Mucosa of gallbladder (tissue), 1 donor: ENCODE data around the gene DDX60. TPM values are rescaled to one million over a fixed set of nuclear protein-coding genes. Genes with fewer than 3 reads are reported as not detected.
"Not testable (repeated sequence)": the region's sequence is repeated elsewhere in the genome, so short reads cannot be mapped to it uniquely, and the experiment has no call there.

Experiments
- DNase-seq: peaks from one replicate; pipeline ENCODE4 v3.0.0-alpha.2; 2020; ENCODE audit warnings: low spot score
- total RNA-seq: library from RNA; stranded (reverse); gene quantifications from one replicate; pipeline ENCODE4 v1.2.1, GENCODE V29; 2021
- donor health status: DM: no; HTN: no; CAD: no.

The DDX60 gene
- total RNA-seq, 1 donor from 2014 or later: 19.6 TPM

GRCh38 chr4:168291242-168291641 is 27.3 kb downstream of the DDX60 start:
- no peak for DNase-seq

GRCh38 chr4:168285850-168286249 is 32.7 kb downstream of the DDX60 start:
- DNase-seq: not testable (repeated sequence)

GRCh38 chr4:168279556-168279955 is 39.0 kb downstream of the DDX60 start:
- DNase-seq: no peak

- DNase-seq: no peak
Observed at GRCh38 chr4:168275836-168276235, 42.7 kb downstream of the DDX60 start.

GRCh38 chr4:168274871-168275270 is 43.7 kb downstream of the DDX60 start:
- DNase-seq: no peak

- no peak for DNase-seq
Observed at GRCh38 chr4:168273838-168274237, 44.7 kb downstream of the DDX60 start.

GRCh38 chr4:168272488-168272887 is 46.1 kb downstream of the DDX60 start:
- no peak for DNase-seq

- peak; percentile 38 for DNase-seq
Observed at GRCh38 chr4:168269896-168270295, 48.7 kb downstream of the DDX60 start.

GRCh38 chr4:168265327-168265726 is 53.2 kb downstream of the DDX60 start:
- DNase-seq: no peak

- peak; percentile 42 for DNase-seq
Observed at GRCh38 chr4:168264903-168265302, 53.6 kb downstream of the DDX60 start.

GRCh38 chr4:168263039-168263438 is 55.5 kb downstream of the DDX60 start:
- no peak for DNase-seq

- no peak for DNase-seq
Observed at GRCh38 chr4:168259096-168259495, 59.5 kb downstream of the DDX60 start.

- DNase-seq: no peak
Observed at GRCh38 chr4:168257768-168258167, 60.8 kb downstream of the DDX60 start.

- no peak for DNase-seq
Observed at GRCh38 chr4:168248176-168248710, 70.3 kb downstream of the DDX60 start.

- DNase-seq: no peak
Observed at GRCh38 chr4:168247603-168248002, 70.9 kb downstream of the DDX60 start.

- DNase-seq: no peak
Observed at GRCh38 chr4:168241953-168242352, 76.6 kb downstream of the DDX60 start.

GRCh38 chr4:168240821-168241220 is 77.7 kb downstream of the DDX60 start:
- DNase-seq: no peak

- DNase-seq: peak; percentile 14
Observed at GRCh38 chr4:168221301-168221700, 97.3 kb downstream of the DDX60 start.

- DNase-seq: no peak
Observed at GRCh38 chr4:168220893-168221292, 97.7 kb downstream of the DDX60 start.

- DNase-seq: no peak
Observed at GRCh38 chr4:168218645-168219044, 99.9 kb downstream of the DDX60 start.

- not testable (repeated sequence) for DNase-seq
Observed at GRCh38 chr4:168213511-168213910, 105.0 kb downstream of the DDX60 start.

- DNase-seq: no peak
Observed at GRCh38 chr4:168212656-168213055, 105.9 kb downstream of the DDX60 start.

GRCh38 chr4:168208957-168209614 is 109.5 kb downstream of the DDX60 start:
- no peak for DNase-seq
